Vagina (tissue), 2 donors: ENCODE measurements around the gene GADL1. TPM values are rescaled to one million over a fixed set of nuclear protein-coding genes. Genes with fewer than 3 reads are reported as not detected.
A peak's percentile ranks its signal among the peaks of the same experiment; 100 is the strongest.

Experiments
- DNase-seq, 2 donors: peaks; one replicate each; pipeline ENCODE4 v3.0.0-alpha.2; 2017; ENCODE audit errors: extremely low spot score in 2 of 2
- H3K27ac ChIP-seq: fragments of 200-600 bp; sonication (generic); one replicate; pipeline ENCODE4 v1.5.1; 2019
- H3K27me3 ChIP-seq: fragments of 200-600 bp; sonication (generic); one replicate; pipeline ENCODE4 v1.5.1; 2019
- H3K36me3 ChIP-seq, 2 donors: fragments of 200-600 bp; sonication (generic); one replicate each; pipeline ENCODE4 v1.5.1; 2017 to 2019
- H3K4me1 ChIP-seq: fragments of 200-600 bp; sonication (generic); one replicate; pipeline ENCODE4 v1.5.1; 2019
- H3K4me3 ChIP-seq, 2 donors: fragments of 200-600 bp; sonication (generic); 1 replicate in 1 of 2; 2 replicates in 1 of 2; pipeline ENCODE4 v1.5.1; 2016 to 2019
- H3K9me3 ChIP-seq: fragments of 200-600 bp; sonication (generic); one replicate; pipeline ENCODE4 v1.5.1; 2019
- CTCF ChIP-seq, 3 experiments: fragments of 450-650 bp in 2 of 3; fragments of 200-600 bp in 1 of 3; sonication (generic) in 1 of 3; IDR thresholded peaks; one replicate each; pipeline ENCODE4 v1.5.1; 2017 to 2019; ENCODE audit warnings: antibody characterized with exemption in 3 of 3, mild to moderate bottlenecking in 2 of 3, moderate library complexity in 2 of 3
- POLR2A ChIP-seq, 2 donors: fragments of 450-650 bp; IDR thresholded peaks; one replicate each; pipeline ENCODE4 v1.6.1; 2017; ENCODE audit warnings: antibody characterized with exemption in 2 of 2, mild to moderate bottlenecking in 2 of 2, moderate library complexity in 2 of 2
- POLR2AphosphoS5 ChIP-seq, 2 donors: sonication (generic); formaldehyde crosslinking; IDR thresholded peaks; one replicate each; pipeline ENCODE4 v1.9.0; 2017; ENCODE audit warnings: antibody characterized with exemption in 2 of 2, mild to moderate bottlenecking in 2 of 2, low read depth in 1 of 2; ENCODE audit not compliant: insufficient read depth in 1 of 2
- intact Hi-C: fragments of 100-400 bp; cut with DNase I; formaldehyde crosslinking; loops from one replicate; pipeline ENCODE4 v1.15.1; 2023
- total RNA-seq: library from RNA; depleted of rRNA; stranded (reverse); fragments of >200 nt; gene quantifications from one replicate; pipeline ENCODE4 v1.2.3, GENCODE V29; 2016

Gene GADL1
- total RNA-seq, 1 donor from 2014 or later, result not detected

- no peaks in the 10 kb centered on the region for H3K27me3 ChIP-seq
- DNase-seq, result no peak
- intact Hi-C loops, result loop anchor here (10.0 kb wide), 1 partner anchor 70 kb away; no protein-coding TSS in a partner anchor
- peak overlapping the region; percentile 46 for H3K27ac ChIP-seq
- peaks cover 93% of the 10 kb centered on the region for H3K4me1 ChIP-seq
- H3K4me3 ChIP-seq, result no peak overlapping the region
- peaks cover 0 to 6% of the 10 kb centered on the region in 2 donors for H3K36me3 ChIP-seq
- TF ChIP-seq POLR2AphosphoS5 (IDR thresholded peaks at IDR 0.05; ENCODE audit: insufficient read depth in 1 of 2, low read depth in 1 of 2), result no peak
- no peak for TF ChIP-seq POLR2A (IDR thresholded peaks at IDR 0.05)
- TF ChIP-seq CTCF (IDR thresholded peaks at IDR 0.05), result no peak
- H3K9me3 ChIP-seq, result no peaks in the 10 kb centered on the region
These were observed 209.2 kb downstream of the GADL1 start for GRCh38 chr3:30685267-30685667.

GRCh38 chr3:30684356-30684755 is 210.1 kb downstream of the GADL1 start:
- Histone ChIP-seq H3K27ac (peak overlapping the region; percentile 46), H3K4me3 (no peak overlapping the region), H3K36me3 (peaks cover 0 to 6% of the 10 kb centered on the region in 2 donors), H3K4me1 (peaks cover 93% of the 10 kb centered on the region), H3K9me3 (no peaks in the 10 kb centered on the region), H3K27me3 (no peaks in the 10 kb centered on the region)
- intact Hi-C loops, result loop anchor here (10.0 kb wide), 1 partner anchor 70 kb away; no protein-coding TSS in a partner anchor
- no peak for DNase-seq
- no peak for TF ChIP-seq POLR2AphosphoS5 (IDR thresholded peaks at IDR 0.05; ENCODE audit: insufficient read depth in 1 of 2, low read depth in 1 of 2)
- no peak for TF ChIP-seq POLR2A (IDR thresholded peaks at IDR 0.05)
- no peak for TF ChIP-seq CTCF (IDR thresholded peaks at IDR 0.05)

GRCh38 chr3:30683769-30684168 is 210.7 kb downstream of the GADL1 start:
- Histone ChIP-seq H3K27me3 (no peaks in the 10 kb centered on the region), H3K4me1 (peaks cover 93% of the 10 kb centered on the region), H3K4me3 (no peak overlapping the region), H3K9me3 (no peaks in the 10 kb centered on the region), H3K27ac (peak overlapping the region; percentile 46), H3K36me3 (peaks cover 0 to 10% of the 10 kb centered on the region in 2 donors)
- DNase-seq, result no peak
- intact Hi-C loops, result loop anchor here (10.0 kb wide), 1 partner anchor 69 kb away; no protein-coding TSS in a partner anchor
- TF ChIP-seq POLR2AphosphoS5 (IDR thresholded peaks at IDR 0.05; ENCODE audit: insufficient read depth in 1 of 2, low read depth in 1 of 2) (no peak), POLR2A (IDR thresholded peaks at IDR 0.05) (no peak), CTCF (IDR thresholded peaks at IDR 0.05) (no peak)

- no peak for DNase-seq
- Histone ChIP-seq H3K9me3 (no peaks in the 10 kb centered on the region), H3K4me1 (peaks cover 90% of the 10 kb centered on the region), H3K36me3 (peaks cover 0 to 22% of the 10 kb centered on the region in 2 donors), H3K27ac (peak overlapping the region; percentile 75), H3K4me3 (no peak overlapping the region), H3K27me3 (no peaks in the 10 kb centered on the region)
- no peak for TF ChIP-seq CTCF (IDR thresholded peaks at IDR 0.05)
- TF ChIP-seq POLR2AphosphoS5 (IDR thresholded peaks at IDR 0.05; ENCODE audit: insufficient read depth in 1 of 2, low read depth in 1 of 2), result no peak
- intact Hi-C loops, result loop anchor here (10.0 kb wide), 1 partner anchor 68 kb away; no protein-coding TSS in a partner anchor
These were observed 211.9 kb downstream of the GADL1 start for GRCh38 chr3:30682434-30683155.

- Histone ChIP-seq H3K9me3 (no peaks in the 10 kb centered on the region), H3K27me3 (no peaks in the 10 kb centered on the region), H3K4me3 (no peak overlapping the region), H3K36me3 (peaks cover 0 to 23% of the 10 kb centered on the region in 2 donors), H3K4me1 (peaks cover 93% of the 10 kb centered on the region), H3K27ac (peak overlapping the region; percentile 75)
- no peak for DNase-seq
- intact Hi-C loops, result loop anchor here (10.0 kb wide), 1 partner anchor 67 kb away; no protein-coding TSS in a partner anchor
- TF ChIP-seq POLR2AphosphoS5 (IDR thresholded peaks at IDR 0.05; ENCODE audit: insufficient read depth in 1 of 2, low read depth in 1 of 2) (peak; percentile 77 to 84), POLR2A (IDR thresholded peaks at IDR 0.05) (no peak), CTCF (IDR thresholded peaks at IDR 0.05) (no peak)
These were observed 212.7 kb downstream of the GADL1 start for GRCh38 chr3:30681649-30682211.
